Activated CD8-positive, alpha-beta memory T cell treated with anti-CD3 and anti-CD28 coated beads for 4 hours (primary cell): ENCODE measurements around the gene JPH2.
"Not testable (repeated sequence)": the region's sequence is repeated elsewhere in the genome, so short reads cannot be mapped to it uniquely, and the experiment has no call there.

Experiments
- DNase-seq, 2 donors: peaks; one replicate each; pipeline ENCODE4 v3.0.0-alpha.2; 2020; ENCODE audit warnings: low read depth in 2 of 2

Gene JPH2

DNA sequence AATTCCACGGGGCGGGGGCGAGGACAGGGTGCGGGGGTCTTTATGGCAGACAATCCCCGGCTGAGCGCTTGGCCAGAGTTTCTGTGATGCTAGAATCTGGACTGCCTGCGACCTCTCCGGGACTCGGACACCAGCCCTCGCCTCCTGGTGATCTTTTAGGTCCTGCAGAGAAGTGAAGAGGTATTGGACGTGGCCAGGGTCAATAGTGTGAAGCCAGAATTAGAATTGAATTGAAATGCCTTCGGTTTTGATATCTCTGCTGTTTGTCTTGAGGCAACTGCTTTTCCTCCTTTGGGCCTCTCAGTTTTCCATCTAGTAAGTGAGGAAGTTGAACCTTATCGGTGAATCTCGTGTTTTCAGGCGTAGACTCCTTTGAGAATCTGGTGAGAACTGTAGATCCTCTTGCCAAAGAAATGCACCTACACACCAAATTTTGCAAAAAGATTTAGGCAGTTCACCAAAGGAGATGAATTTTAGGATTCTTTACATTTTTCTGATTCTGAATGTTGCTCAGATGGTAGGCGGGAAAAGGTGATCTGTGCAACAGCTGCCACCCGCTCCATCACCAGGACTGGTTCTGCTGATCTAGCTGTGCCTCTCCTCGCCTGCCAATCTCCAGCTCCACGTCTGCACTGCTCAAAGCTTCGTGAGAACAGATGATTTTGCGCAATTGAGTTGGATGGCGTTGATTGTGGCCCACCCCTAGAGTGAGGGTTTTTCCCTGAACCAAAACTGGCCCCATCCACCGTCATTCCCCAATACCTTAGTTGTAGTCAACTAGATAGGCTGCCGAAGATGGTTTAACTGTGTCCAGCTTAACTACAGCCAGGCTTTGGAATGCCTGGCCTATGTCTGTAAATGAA, 24.4 kb upstream of the JPH2 start:
- no peak for DNase-seq

DNA sequence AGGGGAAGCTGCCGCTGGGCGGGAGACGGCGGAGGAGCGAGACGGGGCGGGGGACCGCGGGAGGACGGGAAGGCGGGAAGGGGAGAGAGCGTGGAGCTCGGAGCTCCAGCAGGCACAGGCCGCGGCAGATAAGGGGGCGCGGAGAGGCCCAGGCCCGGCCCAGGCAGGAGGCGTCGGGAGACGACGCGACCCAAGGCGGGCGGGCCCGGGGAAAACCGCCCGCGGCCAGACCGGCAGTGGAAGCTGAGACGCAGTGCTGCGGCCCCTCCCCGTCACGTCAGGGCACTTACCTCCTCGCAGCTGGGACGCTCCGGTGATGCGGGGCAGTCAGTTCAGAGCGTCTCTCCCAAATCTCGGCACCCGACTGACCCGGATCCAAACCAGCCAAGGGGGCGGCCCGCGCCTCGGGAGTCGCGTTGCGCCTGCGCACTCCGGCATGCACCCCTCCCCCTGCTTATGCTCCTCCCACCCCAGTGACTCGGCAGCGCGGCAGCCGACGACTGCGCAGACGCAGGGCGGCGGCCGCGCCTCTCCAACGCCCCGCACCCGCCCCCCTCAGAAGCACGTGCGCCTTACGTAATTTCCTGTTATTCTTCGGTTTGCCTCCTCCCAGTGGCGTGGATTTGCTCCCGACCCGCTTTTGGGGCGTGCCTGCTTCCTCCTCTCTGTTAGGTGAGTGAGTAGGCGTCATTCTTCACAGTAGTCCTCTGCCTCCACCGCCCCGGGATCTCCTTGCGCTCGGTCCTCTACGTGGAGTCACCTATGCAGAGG, 23.6 kb upstream of the JPH2 start, which contains the start of gene OSER1:
Gene OSER1, minus strand, starts transcription at position 366 of the 771 bp plus-strand sequence. CDS start 3,814 bp downstream, outside the sequence.
- DNase-seq, result peak; percentile 95 to 96

DNA sequence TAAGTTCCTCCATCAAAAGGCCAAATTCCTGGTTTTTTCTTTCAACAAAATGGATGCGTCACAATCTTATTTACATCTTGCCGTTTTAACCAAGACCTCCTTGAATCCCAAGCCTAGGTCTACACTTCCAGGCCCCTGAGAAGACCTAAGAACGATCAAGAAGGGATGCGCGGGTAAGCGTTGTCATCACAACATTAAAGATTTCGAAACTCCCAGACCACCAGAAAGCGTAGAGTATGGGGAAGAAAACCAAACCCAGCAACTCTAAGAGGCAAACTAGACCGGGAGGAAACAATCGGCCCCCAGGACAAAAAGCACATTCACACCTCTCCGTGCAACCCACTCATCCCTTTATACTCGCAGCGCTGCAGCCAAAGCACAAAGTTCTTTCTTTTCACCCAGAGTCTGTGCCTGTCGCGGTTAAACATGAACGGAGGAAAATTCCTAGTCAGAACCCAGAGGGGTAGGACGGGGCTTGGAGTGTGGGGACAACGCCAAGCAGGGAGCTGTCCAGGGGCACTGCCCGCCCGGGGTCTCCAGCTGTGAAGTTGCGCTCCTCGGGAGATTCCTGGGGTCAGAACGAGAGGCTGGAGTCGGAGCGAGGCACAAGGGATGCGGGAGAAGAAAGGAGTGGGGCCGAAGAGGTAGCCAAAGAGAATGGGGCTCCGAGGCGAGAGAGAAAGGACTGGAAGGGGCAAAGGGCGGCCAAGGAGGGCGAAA, 22.9 kb upstream of the JPH2 start:
- no peak for DNase-seq

DNA sequence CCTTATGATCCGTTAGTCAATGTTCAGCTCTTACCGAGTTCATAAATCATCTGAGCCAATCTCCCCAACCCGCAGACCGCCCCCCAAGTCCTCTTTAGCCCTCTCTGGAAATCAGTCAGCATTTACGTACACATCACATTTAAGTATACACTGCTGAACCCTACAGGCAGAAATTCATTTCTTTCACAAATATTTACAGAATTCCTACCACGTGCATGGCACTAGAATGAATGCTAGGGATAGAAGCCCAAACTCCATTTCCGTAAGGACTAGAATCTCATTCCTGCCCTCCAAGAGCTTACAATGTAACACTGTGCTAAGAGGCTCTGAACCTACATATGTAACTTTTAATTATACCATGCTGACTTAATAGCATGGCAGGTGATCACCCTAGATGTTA, 21.8 kb upstream of the JPH2 start:
- DNase-seq, result no peak

DNA sequence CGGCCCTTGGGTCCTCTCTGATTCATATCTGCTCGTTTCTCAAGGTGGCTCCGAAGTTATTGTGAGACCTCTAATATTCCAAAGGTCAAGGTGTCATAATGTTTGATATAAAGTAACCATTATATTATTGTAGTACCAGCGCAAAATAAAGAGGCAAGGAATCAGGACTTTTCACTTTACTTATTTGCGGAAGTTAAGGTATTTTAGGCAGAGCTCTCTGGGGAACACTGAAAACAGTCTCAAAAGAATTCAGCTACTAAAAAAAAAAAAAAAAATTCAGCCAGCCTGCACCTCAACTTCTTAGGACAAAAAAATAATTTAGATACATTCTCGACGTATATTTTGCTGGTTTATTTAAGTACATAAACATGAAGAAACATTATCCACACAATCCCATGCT, 21.2 kb upstream of the JPH2 start:
- no peak for DNase-seq

DNA sequence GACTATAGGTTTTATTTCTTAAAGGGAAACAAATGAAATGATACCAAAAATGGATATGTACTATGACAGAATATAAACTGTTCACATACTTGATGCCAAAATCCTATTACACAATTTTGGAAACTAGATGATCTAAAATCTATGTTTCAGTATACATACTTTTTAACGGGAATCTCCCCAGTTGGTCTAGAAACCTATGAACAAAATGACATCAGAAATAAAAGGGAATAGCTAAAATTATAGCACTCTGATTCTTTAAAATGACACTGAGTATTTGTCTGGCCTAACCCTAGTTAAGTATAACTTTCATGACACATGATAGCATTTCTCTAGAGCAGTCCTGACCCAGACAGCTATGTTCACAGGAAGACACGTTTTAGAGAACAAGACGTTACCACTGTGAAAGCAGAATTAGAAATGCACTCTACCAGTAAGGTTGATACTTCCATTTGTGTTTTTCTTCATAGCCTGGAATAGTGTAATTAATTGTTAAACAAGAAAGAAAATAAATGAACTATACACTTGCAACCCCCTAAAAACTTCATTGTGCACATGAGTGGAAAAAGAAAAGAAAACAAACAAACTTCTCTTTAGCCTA, 20.2 kb upstream of the JPH2 start:
- DNase-seq, result no peak

DNA sequence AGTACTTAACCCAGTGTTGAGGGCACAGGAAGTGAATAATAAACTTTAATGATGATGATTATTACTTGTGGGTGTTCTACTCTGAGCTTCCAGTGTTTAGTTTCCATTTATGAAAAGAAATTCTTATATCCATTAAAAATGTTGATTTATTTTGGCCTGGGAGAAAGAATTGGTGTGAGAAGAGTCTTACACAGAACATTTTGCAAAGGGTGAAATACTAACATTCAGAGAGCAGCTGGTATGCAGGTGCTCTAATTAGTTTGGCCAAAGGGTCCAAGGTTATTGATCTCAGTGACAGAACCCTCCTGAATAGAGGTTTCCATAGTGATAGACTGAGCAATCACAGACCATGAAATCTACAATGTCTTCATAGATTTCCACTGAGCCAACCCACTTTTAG, 19.1 kb upstream of the JPH2 start:
- DNase-seq, result no peak

DNA sequence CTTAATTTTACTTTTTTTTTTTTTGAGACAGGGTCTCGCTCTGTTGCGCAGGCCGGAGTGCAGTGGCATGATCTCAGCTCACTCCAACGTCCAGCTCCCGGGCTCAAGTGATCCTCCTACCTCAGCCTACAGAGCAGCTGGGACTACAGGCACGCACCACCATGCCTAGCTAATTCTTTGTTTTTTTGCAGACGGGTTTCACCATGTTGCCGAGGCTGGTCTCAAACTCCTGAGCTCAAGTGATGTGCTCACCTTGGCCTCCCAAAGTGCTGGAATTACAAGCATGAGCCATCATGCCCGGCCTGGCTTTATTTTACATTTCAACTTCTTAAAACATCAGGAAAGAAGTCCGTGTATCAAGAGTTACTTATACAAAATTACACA, 17.8 kb upstream of the JPH2 start:
- no peak for DNase-seq

DNA sequence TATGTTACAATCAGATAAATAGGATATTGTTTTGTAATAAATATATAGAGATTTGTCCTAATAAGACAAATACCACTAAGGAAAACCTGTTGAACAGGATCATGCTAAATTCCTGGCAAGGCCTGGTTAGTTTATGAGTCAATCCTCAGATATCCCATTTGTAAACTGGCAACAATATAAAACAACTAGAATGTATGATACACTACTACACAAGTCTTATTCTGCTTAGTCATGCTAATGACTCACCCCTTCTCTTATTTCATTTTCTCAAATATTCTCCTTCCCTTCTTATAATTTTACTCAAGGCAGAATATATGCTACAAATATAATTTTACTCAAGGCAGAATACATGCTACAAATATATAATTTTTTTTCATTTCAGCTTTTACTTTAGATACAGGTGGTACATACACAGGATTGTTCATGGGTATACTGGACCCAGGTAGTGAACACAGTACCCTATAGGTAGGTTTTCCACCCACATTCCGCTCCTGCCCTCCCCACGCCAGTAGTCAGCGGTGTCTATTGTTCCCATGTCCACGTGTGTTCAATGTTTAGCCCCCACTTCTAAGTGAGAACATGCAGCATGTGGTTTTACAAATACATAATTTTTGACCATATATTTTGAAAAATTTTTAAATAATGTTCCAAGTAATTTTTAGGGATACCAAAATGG, 17.3 kb upstream of the JPH2 start:
- no peak for DNase-seq

DNA sequence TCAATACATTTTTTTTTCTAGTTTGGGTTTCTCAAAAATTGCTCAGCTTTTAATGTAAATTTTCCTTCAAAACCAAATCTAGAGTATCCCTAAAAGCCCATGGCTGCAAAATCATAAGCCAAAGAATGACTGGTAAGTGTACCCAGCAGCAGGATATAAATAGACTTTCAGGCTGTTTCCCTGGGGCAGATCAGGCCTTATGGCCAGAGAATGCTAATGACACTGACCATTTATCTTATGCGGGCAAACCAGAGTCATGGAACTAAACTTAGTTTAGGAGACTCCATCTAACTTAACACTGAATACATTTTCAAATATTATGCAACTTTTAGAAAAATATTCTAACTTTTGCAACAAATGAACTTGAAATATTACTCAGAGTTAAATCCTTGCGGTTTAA, 16.2 kb upstream of the JPH2 start:
- no peak for DNase-seq

DNA sequence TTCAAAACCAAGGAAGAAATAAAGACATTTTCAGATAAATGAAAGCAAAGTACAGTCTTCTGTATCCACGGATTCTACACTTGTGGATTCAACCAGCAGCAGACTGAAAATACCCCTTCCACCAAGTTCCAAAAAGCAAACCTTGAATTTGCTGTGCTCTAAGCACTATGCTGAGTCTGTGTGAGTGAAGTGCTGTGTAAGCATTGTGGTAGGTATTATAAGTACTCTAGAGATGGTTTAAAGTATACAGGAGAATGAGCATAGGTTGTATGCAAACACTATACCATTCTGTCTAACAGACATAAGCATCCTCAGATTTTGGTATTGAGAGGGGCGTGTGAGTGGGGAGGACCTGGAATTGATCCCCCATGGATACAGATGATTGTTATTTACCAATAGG, 14.0 kb upstream of the JPH2 start:
- DNase-seq, result no peak

DNA sequence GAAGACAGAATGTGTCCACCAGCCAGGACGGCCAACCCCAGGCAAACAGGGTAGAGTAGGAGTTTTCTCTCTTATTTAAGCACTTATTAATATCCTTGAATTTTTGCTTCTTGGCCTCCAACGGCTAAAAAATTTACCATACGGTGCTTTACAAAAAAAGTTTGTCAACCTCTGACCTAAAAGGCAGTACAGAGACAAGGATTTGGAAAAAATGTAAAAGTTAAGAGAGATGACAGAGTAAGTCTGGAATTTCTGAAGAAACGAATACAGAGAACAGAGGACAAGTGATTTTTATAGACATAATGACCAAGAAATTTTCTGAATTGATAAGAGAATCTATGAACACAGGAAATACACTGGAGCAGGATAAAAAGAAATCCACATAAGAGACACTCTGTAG, 13.4 kb upstream of the JPH2 start:
- no peak for DNase-seq

DNA sequence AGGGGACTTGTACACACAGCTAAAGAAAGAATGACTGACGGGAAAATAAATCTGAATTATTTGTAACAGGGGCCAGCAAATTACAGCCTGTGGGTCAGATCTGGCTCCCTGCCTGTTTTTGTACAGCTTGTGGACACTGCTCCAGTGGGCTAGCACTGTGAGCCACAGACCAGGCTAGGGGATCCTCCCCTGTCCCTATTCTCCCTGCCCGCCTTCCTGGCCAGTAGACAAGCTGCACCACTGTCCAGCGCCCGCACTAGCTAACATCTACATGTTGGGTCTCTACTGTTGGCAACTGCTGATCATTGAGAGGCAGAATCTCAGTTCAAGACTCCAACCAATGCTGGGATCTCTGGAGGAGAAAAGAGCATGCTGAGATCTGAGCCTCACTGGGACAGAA, 12.9 kb upstream of the JPH2 start:
- no peak for DNase-seq

DNA sequence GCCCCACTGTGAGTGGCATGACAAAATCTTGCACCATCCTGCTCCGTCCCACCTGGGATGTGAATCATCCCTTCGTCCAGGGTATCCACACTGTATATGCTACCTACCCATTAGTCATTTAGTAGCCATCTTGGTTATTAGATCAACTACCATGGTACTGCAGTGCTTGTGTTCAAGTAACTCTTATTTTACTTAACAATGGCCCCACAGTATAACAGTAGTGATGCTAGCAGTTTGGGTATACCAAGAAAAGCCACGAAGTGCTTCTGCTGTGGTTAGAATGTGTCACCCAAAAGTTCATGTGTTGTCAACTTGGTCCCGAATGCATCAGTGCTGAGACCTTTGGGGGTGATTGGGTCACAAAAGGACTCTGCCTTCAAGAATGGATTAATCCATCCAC, 11.9 kb upstream of the JPH2 start:
- DNase-seq, result no peak

DNA sequence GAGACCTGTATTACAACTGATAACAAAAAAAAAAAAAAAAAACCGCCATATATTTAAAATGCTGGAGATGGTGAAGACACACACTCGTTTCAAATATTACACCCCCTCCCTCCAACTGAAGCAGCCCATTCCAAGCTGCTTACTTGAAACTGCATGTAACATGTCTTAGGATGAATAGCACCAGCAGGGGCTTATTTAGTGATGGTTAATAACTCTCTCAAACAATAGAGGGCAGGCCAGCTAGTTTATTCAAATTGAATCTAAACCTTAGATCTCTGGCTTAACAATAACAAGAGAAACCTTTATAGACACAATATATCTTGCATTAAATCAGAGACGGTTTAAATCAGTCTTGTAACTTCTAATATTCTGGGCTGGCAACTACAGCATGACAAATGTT, 9.3 kb upstream of the JPH2 start:
- no peak for DNase-seq

DNA sequence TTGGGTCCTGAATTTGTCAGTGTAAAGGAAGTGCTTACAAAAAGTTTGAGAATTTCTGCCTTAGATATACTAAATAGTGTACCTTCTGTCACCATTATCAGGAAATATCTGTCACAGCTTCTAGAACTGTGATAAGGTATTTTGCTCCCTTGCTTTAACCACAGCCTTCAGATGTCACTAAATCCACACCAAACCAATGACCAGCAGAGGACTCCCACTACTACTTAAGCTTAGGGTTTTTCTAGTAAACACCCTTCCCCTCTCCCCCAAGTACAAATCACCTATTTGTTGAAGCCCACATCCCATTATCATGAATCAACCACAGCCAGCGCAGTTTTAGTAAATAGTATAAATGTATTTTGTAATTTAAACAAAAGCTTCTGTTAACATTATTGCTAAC, 8.6 kb upstream of the JPH2 start:
- no peak for DNase-seq

DNA sequence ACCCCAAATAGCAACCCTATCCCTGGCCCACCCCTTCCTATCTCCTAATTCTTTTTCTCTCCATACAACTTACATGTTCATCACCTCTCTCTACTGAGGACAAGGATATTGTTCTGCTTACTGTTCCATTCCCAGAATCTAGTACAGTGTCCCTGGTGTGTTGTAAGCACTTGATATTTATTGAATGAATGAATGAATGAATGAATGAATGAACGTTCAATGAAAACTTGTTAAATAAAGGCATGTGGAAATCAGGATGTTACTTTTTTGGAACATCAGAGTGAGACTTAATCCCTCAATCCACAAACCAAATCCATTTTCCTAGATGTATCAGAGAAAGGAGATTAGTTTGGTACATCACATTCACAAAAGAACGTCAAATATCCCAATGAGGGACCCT, 6.8 kb upstream of the JPH2 start:
- no peak for DNase-seq

DNA sequence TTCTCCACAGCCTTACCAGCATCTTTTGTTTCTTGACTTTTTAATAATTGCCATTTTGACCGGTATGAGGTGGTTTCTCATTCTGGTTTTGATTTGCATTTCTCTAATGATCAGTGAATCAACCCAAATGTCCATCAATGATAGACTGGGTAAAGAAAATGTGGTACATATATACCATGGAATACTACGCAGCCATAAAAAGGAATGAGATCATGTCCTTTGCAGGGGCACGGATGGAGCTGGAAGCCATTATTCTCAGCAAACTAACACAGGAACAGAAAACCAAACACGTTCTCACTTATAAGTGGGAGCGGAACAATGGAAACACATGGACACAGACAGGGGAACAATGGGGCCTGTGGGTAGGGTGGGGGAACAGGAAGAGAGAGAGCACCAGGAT, 4.7 kb upstream of the JPH2 start:
- DNase-seq, result not testable (repeated sequence)

DNA sequence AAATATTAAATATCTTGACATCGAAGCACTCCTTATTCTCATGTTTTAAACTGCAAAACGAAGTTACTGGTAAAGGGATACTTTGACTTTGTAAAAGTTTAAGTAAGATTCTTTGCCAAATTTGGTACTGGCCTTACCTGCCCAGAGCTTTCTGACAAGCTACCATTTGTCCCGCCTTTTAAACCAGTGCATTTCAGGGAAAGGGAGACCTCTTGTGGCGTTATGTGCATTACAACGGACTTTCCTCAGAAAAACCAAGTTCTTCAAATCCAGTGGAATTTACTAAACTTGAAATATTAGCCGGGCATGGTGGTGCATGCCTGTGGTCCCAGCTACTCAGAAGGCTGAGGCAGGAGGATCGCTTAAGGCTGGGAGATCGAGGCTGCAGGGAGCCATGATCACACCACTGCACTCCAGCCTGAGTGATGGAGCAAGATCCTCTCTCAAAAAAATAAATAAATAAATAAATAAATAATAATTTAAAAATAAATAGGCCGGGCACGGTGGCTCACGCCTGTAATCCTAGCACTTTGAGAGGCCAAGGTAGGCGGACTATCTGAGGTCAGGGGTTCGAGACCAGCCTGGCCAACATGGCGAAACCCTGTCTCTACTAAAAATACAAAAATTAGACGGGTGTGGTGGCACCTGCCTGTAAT, 3.3 kb upstream of the JPH2 start:
- peak; percentile 3 to 4 for DNase-seq

DNA sequence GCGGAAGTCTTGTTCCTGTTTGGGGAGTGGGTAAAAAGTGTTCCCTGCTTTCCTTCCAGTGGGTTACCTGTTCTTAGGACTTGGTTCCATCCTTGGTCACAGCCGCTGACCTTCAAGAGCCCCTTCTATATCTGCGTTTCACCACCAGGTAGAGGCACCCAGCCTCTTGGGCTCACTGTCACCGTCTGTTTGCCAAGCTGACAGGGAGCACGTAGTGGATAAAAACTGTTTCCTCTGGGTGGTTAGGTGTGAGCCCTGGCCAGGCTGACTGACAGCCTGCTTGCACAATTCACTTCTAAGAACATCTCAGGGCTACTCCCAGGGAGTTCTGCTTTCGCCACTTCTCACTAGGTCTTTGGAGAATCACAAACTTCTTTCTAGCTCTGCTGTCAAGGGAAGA, 1.8 kb upstream of the JPH2 start:
- no peak for DNase-seq
